ENCODE data around the gene SPATA22. TPM values are rescaled to one million over a fixed set of nuclear protein-coding genes. Genes with fewer than 3 reads are reported as not detected.
"Not testable (repeated sequence)": the region's sequence is repeated elsewhere in the genome, so short reads cannot be mapped to it uniquely, and the experiment has no call there.

The SPATA22 gene
- polyA plus RNA-seq, 3 donors: 0.28 to 1.1 (median 0.56) TPM

DNA sequence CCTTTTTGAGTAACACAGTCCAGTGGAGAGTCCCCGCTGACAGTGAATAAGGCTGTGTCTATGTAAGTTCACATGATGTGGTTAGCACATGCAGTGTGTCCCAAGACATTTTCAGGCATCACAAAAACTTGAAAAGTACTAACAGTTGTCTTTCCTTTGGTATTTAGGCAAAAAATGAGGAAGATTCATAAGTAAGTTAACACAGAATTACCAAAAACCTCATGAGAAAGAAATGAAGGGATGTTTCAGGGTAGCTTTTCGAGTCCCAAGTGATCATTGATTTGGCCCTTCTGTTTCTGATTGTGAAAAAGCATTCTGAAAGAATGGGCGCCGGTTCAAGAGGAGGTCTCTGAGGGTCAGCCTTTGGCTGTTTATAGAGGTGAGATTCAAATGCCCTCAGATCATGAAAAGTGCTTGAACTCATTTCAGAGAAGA, 3.6 kb upstream of the SPATA22 start:
- DNase-seq (ENCODE audit: low read depth in 3 of 3, low spot score in 2 of 3): no peak

GRCh38 chr17:3474212-3474611, 2.6 kb upstream of the SPATA22 start:
- DNase-seq (ENCODE audit: low read depth in 3 of 3, low spot score in 2 of 3): no peak

GRCh38 chr17:3472137-3472536, 518 bp upstream of the SPATA22 start:
- no peak for DNase-seq (ENCODE audit: low read depth in 3 of 3, low spot score in 2 of 3)

DNA sequence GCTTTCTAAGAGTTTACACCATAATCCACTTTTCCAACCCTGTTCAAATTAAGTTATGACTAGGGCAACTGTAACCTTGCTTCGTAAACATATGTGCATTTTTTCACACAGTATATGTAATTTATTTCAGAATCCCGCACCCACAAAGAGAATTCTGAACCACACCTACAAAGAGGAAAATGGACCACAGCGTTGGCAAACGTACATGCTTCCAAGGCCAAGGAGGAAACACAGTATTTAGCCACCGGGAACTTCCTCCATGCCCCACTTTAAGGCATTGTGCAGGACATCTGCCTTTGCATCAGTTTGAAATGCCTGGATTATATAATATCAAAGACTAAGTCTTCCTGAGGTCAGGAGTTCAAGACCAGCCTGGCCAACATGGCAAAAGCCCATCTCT, 2.1 kb downstream of the SPATA22 start:
- no peak for DNase-seq (ENCODE audit: low read depth in 3 of 3, low spot score in 2 of 3)

GRCh38 chr17:3466355-3466754, 5.3 kb downstream of the SPATA22 start:
- DNase-seq (ENCODE audit: low read depth in 3 of 3, low spot score in 2 of 3): not testable (repeated sequence)

DNA sequence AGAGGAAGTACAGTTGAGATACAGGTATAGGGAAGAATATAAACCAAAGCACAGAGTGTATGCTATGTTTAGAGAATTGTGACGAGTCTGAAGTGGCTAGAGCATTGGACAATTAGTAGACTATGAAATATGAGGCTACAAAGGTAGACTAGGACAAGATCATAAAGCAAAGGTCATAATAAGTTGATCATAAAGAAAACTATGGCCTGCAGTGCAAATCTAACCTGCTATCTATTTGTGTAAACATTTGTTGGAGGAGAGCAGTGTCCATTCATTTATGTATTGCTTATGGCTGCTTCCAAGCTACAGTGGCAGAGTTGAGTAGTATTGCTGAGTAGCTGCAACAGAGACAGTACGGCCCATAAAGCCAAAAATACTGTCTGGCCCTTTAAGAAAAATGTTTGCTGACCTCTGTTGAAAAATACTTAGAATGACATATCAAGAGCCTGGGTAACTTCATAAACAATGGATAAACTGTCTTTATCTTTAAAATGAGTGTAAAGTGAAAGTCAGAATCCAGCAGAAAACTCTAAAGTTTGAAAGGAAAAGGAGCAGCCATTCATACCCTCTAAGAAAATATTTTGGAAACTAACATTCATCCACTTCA, 23.5 kb downstream of the SPATA22 start:
- DNase-seq (ENCODE audit: low read depth in 3 of 3, low spot score in 2 of 3): no peak

DNA sequence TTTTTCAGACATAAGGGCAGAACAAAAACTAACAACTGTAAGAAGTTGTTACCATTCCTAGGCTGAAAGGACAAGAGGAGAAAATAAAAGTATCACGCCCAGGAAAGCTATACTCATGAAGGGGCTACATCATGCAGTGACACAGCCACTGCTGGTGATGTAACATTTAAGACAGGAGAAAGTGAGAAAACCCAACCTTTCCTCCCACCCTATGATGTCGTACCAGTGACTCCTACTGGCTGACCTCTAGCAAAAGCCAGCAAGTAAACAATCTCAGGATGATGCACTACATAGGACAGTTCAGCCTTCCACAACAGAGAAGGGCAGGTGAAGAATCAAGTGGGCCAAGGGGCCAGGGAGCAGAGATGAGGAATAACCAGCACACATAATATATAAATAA, 24.0 kb downstream of the SPATA22 start:
- no peak for DNase-seq (ENCODE audit: low read depth in 3 of 3, low spot score in 2 of 3)

GRCh38 chr17:3440451-3440850, 31.2 kb downstream of the SPATA22 start:
- DNase-seq (ENCODE audit: low read depth in 3 of 3, low spot score in 2 of 3): no peak

DNA sequence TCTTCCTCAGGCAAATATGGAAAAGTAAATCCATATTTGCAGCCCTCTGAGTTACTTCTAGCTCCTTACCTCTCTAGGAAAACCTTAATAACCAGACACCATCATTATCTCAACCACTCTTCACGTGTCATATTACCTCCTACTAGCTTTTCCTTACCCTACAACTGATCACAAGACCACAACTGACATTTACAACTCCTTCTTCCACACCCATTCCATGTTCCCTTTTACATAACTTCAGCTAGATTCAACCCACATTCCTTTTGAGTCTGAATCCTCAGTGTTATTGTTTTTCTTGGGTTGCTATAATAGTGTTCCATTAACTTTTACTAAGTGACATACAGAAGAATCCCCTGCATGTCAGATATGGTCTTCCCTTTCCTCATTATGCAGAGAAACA, 33.3 kb downstream of the SPATA22 start:
- no peak for DNase-seq (ENCODE audit: low read depth in 3 of 3, low spot score in 2 of 3)

DNA sequence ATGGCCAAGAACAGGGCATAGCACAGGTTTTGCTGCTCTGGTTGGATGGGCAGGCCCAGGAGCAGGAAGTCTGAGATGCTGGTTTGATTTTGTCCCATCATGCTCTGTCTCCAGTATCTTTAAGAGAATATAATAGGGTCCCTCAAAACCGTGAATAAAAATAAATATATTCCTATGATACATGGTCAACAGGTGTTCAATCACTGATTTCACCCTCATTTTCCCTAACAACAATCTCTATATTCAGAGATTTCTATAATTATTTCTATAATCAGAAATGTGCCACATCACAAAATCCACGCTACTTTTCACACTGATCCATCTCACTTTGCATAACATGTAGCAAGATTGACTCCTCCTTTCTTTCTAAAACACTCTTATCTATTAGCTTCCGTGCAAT, 37.9 kb downstream of the SPATA22 start, which contains the start of gene OR1E2:
Gene OR1E2, minus strand, starts transcription at position 101 of the 400 bp plus-strand sequence. Its CDS starts 0 bp downstream, at position 101.
- DNase-seq (ENCODE audit: low read depth in 3 of 3, low spot score in 2 of 3): no peak

GRCh38 chr17:3433215-3433614, 38.4 kb downstream of the SPATA22 start:
- DNase-seq (ENCODE audit: low read depth in 3 of 3, low spot score in 2 of 3): not testable (repeated sequence)

DNA sequence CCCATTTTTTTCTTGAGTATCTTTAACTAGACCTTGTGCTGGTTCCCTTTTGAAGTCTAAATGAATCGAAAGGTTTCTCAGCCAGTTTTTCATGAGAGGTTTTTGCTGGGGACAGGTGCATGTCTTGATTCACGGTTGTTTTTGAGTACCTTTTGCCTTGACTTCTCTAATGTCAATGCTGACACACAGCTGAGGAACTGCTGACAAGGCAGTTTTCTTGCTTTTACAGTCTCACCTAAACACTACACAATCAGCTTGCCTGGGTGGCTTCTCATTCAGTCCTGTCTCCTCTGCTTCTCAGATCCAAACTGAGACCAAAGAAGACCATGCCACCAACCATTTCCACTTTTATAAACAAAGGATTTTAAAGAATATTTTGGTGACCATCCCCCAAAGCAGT, 53.4 kb downstream of the SPATA22 start:
- no peak for DNase-seq (ENCODE audit: low read depth in 3 of 3, low spot score in 2 of 3)

DNA sequence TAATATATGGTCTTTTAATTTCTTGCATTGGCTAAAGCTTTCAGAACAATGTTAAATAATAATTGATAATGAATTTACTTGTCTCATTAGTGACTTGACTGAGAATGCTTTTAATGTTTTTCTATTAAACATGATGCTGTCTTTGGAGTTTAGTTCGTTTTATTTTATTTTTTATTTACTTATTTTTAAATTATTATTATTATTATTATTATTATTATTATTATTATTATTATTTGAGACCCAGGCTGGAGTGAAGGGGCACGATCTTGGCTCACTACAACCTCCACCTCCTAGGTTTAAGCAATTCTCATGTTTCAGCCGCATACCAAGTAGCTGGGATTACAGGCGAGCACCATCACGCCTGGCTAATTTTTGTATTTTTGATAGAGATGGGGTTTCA, 56.0 kb downstream of the SPATA22 start:
- no peak for DNase-seq (ENCODE audit: low read depth in 3 of 3, low spot score in 2 of 3)

- not testable (repeated sequence) for DNase-seq (ENCODE audit: low read depth in 3 of 3, low spot score in 2 of 3)
Measured at GRCh38 chr17:3412216-3412615, 59.4 kb downstream of the SPATA22 start.

GRCh38 chr17:3411070-3411469, 60.5 kb downstream of the SPATA22 start, which contains the start of gene OR3A3:
OR3A3 (plus strand) TSS chr17:3411370.
- no peak for DNase-seq (ENCODE audit: low read depth in 3 of 3, low spot score in 2 of 3)

DNA sequence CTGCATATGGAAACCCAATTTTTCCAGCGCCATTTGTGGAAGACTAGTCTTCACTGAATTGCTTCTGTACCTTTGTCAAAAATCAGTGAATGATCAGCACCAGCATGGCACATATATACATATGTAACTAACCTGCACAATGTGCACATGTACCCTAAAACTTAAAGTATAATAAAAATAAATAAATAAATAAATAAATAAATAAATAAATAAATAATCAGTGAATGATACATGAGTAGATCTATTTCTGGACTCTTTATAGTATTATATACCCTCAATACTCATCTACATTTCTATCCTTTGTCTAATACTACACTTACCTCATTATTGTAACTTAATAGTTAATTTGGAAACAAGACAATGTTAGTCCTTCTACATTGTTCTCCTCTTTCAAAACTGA, 67.8 kb downstream of the SPATA22 start:
- DNase-seq (ENCODE audit: low read depth in 3 of 3, low spot score in 2 of 3): not testable (repeated sequence)

DNA sequence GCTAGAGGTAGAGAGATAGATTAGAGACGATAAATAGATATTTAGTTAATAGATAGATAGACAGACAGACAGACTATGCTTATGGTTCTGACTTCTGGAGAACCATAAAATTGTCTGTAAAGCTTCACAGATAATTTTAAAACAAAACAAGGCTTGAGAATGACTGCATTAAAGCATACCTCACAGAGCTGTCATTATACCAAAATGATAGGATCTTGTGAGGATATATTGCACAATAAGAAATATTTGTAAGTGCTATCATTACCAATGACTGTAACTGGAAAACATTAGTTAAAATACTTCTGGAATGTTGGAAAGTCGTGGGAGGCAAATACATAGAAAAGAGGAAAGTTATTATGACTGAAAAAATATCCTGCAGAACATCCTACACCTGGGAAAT, 69.8 kb downstream of the SPATA22 start:
- DNase-seq (ENCODE audit: low read depth in 3 of 3, low spot score in 2 of 3): no peak

- no peak for DNase-seq (ENCODE audit: low read depth in 3 of 3, low spot score in 2 of 3)
Measured at GRCh38 chr17:3400055-3400454, 71.6 kb downstream of the SPATA22 start.

GRCh38 chr17:3398310-3398709, 73.3 kb downstream of the SPATA22 start, which contains the start of gene OR1E1:
OR1E1 (minus strand) TSS chr17:3398410; CDS start chr17:3398410, 0 bp downstream.
- no peak for DNase-seq (ENCODE audit: low read depth in 3 of 3, low spot score in 2 of 3)

DNA sequence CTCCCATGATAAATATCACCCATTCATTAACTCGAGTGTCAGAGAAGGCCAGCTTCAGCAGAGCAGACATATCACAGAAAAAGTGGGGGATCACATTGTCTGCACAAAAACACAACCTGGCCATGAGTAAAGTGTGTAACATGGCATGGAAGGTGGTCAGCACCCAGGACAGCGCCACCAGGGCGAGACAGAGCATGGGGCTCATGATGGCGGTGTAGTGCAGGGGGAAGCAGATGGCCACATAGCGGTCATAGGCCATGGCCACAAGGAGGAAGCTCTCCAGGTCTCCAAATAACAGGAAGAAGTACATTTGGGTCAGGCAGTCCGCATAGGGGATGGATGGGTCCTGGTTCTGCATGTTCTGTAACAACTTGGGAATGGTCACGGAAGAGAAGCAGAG, 73.8 kb downstream of the SPATA22 start:
- not testable (repeated sequence) for DNase-seq (ENCODE audit: low read depth in 3 of 3, low spot score in 2 of 3)
